Stimulated activated CD4-positive, alpha-beta T cell treated with anti-CD3 and anti-CD28 coated beads, Interleukin-12 subunit alpha, Interleukin-12 subunit beta, amount 100 ng/mL, for 48 hours (primary cell): ENCODE data around the gene FAM107B.

Experiments used
- DNase-seq, 3 donors: peaks; one replicate each; pipeline ENCODE4 v3.0.0-alpha.2; 2020; ENCODE audit warnings: low read depth in 2 of 3, low spot score in 1 of 3

FAM107B gene

GRCh38 chr10:14585287-14586193 lies 189.2 kb downstream of the FAM107B start:
- DNase-seq, result no peak

DNA sequence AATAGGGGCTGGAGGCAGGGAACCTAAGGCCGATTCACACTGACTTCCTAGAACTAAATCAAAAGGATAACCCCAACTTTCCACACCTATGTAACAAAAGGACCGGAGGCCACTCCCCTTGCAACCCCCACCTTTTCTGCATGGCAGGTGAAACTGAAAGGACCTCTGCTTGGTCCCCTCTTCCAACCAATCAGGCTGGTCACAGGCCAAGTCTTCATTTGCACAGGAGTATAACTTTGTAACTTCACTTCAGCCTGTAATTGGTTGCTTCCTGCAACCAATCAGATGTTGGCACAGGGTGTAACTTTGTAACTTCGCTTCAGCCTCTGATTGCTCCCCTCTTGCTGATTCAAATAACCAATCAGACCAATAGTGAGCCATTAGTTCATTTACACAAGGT lies 190.0 kb downstream of the FAM107B start:
- no peak for DNase-seq

DNA sequence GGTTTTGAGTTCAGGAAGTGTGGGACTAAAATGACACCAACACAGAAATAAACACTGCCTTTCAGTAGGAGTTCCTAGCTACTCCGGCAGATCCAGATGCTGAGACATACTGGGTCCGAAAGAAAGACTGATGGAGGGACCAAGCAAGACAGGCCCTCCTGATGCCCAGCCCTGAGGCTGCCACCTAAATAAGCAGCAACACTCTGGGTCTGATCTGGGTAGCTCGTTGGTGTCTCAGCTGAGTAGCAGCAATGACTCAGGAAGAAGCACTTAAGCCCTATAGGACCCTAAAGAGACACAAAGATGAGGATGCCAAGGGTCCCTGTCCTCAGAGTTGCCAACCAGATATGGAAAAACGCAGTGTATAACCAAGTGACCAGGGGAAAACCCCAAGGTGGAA lies 190.7 kb downstream of the FAM107B start:
- no peak for DNase-seq

GRCh38 chr10:14583252-14583651 lies 191.4 kb downstream of the FAM107B start:
- DNase-seq, result peak; percentile 64 to 72 (median 68)

DNA sequence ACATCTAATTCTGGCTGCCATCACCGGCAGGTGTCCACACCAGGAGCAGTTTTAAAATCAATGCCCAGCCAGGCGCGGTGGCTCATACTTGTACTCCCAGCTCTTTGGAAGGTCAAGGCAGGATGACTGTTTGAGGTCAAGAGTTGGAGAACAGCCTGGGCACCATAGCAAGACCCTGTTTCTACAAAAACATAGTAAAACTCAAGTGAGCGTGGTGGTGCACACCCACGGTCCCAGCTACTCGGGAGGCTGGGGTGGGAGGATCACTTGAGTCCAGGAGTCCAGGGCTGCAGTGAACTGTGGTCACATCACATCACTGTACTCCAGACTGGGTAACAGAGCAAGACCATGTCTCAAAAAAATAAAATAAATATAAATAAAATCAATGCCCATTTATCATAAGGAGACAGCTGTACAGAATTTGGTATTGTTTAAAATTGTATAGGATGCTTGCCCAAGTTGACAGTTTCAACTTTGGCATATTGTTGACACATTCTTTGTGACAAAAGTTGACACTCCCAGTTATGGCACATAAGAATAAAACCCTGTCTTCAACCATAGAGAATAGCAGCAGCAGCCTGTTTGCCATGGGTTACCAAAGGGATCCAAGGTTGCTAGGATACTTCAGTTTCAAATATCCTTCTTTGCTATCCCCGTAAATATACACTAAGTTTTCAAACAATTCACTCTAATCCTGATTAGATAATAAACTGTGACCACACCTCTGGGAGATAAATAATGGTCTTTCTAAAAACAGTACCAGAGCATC lies 193.0 kb downstream of the FAM107B start:
- no peak for DNase-seq

DNA sequence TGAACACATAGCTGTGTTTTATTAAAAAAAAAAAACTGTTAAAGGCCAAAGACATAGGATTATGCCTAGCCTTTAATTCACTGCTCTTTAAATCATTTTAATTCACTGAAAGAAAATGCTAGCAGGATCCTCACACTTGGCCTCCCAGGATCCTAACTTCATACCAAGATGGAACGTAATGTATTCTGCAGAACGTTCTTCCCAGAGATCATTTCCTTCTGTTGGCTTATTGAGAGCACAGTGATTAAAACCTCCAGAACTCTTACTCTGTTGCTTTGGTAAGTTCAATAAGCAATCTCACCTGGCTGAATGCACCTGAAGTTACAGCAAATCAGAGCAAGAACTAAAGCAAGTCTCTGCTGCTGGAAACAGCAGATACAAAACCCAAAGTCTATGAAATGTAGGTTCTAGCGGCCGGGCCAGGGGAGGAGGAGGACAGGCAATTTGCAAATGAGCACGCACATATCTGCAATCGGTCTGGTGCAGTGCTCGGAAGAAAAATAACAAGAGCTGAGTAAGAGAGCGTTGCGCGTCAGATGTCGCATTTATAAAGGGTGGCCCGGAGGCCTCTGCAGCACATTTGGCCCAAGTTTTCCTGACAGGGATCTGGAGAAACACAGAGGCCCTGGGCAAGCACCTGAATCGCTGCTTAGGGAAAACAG lies 193.9 kb downstream of the FAM107B start:
- DNase-seq, result no peak

DNA sequence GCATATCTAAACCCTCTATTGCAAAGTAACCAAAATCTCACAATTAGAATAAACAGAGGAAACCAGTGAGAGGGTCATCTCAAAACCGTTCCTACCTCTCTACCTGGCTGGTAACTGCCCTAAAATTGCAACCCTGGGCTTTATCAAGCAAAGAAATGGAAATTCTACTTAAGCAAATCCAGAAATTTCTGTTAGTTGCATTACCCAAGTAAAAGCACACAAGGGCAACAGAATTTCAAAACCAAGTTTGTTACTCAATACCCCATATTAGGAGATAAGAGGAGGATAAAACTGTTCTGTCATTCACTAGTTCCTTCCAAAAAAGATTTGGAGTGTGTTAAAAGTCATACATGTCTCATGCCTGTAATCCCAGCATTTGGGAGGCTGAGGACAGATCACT lies 195.3 kb downstream of the FAM107B start:
- no peak for DNase-seq

DNA sequence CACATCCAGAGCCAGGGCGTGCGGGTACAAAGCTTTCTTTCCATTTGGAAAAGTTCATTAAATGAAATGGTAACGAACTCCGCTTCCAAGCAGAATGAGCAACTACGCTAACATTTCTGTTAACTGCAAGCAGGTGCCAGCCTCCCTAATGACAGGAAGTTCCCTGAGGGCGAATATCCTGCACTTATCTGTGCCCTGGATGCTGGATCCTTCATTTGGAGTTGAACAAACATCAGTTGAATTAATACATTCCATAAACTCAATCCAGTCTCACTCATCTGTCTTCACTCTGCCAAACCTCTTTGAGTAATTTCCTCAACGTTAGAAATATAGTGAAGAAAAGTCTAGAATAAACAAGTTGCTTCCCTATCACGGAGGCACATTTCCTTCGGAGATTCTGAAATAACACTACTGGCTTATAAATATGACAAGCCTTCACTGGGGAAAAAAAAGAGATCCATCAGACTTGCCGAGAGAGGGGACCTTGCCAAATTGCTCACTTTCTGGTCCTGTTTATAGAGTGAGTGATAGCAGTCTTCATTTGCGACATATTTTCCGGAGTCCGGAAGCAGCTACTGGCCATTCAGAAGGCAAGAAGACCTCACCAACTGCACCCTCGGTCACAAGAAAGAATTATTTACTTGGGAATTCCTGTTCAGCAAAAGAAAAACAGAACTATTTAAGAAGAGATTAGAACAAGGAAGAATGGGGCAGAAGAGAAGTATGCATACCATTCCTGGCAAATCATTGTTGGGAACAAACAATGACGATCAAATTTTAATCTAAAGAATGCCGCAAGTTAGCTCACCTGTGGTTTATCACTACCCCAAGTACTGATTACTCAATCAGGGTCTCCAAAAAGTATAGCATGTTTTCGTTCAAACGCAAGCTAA lies 196.4 kb downstream of the FAM107B start:
- no peak for DNase-seq

DNA sequence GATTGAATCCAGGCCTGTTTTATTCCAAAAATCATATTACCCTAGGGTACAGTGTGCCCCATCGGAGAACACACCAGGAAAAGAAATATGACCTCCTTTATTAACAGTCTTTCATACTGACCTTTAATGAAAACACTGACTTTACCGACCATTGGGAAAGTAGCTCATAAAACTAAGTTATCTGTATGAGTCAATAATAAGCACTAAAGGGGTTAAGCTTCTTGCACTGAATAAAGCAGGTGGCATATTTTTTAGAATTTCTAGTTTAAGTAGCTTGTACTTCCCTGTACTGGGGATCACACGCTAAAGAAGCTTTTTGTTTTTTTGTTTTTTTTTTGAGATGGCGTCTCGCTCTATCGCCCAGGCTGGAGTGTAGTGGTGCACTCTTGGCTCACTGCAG lies 199.8 kb downstream of the FAM107B start:
- no peak for DNase-seq

GRCh38 chr10:14574291-14574690 lies 200.4 kb downstream of the FAM107B start:
- no peak for DNase-seq

DNA sequence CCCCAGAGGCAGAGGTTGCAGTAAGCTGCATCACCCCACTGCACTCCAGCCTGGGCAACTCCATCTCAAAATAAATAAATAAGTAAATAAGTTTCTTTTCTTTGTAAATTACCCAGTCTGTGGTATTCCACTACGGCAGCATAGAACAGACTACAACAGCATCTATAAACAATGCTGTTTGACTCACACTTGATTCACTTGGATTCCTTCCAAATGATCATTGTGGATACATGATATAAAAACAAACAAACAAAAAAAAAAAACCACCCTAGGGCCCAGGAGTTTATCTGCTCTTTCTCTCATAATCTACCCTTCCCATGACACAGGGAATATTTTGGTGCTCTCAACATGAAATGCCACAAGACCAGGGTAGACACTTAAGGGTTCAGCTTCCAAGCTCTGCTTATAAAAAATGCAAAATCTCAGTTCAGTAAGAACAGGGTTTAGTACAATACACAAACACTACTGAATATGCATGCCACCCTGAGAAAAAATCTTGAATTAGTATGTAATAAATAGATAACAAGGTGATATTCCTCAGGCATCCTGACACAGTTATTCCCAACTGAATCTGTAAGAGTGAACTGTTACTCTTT lies 200.9 kb downstream of the FAM107B start:
- no peak for DNase-seq

- no peak for DNase-seq
These were observed 201.9 kb downstream of the FAM107B start for GRCh38 chr10:14572811-14573210.

- peak in 2 of 3 donors; percentile 46 to 52 for DNase-seq
These were observed 202.7 kb downstream of the FAM107B start for GRCh38 chr10:14571866-14572507.

DNA sequence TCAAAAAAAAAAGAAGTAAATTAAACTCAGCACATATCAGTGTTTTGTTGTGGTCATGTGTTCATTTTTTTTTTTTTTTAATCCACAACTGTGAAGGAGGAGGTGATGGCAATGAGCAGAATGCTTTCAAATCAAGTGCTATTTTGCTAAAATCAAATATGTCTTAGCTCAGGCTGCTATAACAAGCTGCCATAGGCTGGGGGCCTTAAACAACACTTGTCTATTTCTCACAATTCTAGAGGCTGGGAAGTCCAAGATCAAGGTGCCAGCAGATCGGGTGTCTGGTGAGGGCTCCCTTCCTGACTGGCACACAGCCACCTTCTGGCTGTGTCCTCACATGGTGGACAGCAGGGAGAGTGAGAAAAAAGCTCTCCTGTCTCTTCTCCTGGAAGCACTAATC lies 203.9 kb downstream of the FAM107B start:
- no peak for DNase-seq

DNA sequence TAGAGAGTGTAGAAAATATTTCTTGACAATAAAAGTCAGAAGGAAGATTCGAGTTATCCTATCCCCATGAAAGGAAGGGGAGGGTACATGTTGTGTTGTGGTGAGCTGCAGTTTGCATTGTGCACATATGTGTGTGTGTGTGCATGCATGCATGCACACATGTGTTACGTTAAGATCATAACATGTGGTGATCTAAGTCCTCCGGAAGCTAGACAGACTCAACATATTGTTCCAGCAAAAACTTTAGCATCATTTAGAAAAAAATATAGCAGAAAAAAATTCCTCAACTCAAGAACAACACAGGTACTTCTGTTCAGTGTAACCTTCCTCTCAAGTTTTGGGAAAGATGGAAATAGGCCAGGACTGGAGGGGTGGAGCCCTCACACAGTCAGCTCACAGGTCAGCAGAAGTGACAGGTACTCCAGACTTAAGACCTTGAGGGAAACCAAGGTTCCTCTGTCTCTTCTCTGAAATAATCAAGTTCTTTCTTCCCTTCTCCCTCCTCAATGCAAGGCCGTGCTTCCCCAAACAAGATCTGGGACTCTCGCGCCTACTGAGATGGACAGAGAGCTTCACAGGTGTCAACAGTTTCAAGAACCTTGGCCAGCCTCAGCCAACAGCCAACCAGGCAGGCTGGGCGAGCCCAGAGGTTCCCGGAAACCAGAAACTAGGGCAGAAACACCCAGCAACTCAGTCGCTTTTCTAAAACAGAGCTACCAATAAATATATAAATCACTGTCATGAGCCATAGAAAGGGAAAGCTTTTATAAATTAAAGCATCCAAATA lies 205.2 kb downstream of the FAM107B start:
- DNase-seq, result no peak

DNA sequence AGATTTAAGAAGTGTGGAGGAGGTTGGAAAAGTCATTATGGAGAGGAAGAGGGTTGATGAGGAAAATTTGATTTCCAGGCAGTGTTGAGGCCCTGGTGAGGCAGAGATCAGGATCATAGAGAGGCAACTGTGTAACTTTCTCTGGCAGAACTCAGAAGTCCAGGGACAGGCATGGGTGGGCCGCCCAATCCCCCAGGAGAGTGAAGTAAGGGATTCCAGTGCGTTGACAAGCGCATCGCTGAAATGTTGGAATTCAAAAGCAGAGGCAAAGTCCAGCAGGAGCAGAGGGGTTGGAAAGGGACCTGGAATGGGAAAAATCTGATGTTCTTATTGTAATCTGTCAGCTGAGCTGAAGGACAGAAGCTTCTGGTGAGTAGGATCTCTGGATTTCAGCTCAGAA lies 207.3 kb downstream of the FAM107B start:
- DNase-seq, result no peak

DNA sequence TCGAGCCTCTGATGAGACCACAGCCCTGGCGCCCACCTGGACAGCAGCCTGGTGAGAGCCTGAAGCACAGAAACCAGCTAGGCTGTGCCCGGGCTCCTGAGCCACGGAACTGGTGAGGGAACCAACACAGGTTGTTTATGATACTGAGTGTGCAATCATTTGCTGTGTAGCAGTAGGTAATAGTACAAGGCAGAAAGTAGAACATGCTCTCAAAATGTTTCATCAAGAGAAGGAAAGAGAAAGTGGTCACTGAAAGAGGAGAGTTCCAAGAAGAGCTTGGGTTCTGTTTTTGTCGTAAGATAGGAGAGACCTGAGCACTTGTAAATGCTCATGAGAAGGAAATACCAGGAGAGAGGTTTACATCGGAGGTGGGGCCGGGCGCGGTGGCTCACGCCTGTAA lies 208.2 kb downstream of the FAM107B start:
- DNase-seq, result no peak

DNA sequence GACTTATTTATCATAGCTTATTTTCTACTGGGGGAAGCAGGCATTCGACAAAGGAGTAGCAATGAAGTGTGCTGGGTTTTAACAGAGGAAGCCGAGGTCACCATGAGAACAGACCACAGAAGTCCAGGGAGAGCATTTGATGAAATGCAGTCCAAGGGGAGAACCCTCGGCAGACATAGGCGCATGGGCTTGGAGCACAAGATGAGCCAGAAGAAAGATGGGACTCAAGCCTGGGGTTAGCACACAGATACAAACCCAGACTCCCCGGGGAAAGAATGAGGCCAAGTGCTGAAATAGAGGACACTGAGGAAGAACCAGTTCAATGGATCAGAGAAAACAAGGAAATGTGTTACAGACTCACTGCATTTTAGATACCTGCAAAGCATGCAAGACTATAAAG lies 209.5 kb downstream of the FAM107B start:
- DNase-seq, result no peak

DNA sequence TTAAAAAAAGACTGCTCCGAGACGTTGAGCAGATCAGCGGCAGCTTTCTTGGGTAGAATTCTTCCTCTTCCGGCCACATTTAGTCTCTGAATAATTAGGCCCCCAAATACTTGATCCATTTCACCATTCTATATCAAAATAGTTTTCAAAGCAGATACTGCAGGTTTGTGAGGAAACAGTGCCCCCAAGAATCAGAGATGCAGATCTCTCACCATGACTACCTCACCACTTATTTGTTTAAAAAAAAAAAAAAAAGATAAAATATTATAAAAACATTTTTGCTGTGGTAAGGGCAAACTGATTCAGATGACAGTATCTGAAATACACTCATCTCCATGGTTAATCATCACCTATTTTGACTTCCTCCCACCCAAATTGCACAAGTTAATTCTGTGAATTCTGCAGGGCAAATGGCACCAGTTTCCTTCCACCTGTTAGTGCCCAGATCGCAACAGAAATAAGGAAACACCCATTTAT lies 210.4 kb downstream of the FAM107B start:
- DNase-seq, result no peak
